Liver (tissue), 9 donors: ENCODE data around the gene AGTPBP1. TPM values are rescaled to one million over a fixed set of nuclear protein-coding genes. Genes with fewer than 3 reads are reported as not detected.

Experiments
- DNase-seq: peaks from one replicate; pipeline ENCODE4 v3.0.0-alpha.2; 2017; ENCODE audit warnings: low spot score
- H3K27ac ChIP-seq, 2 donors: one replicate each; pipeline ENCODE4 v1.7.0; 2013; ENCODE audit warnings: inconsistent platforms in 2 of 2, low read length in 2 of 2, control low read depth in 1 of 2, low read depth in 1 of 2, mild to moderate bottlenecking in 1 of 2
- H3K27me3 ChIP-seq, 4 donors: one replicate each; pipeline versions ENCODE4 v1.6.1 to v1.7.0; 2013; ENCODE audit warnings: low read length in 3 of 4, inconsistent platforms in 1 of 4, mild to moderate bottlenecking in 1 of 4, moderate library complexity in 1 of 4; ENCODE audit not compliant: control insufficient read depth in 4 of 4, insufficient read depth in 4 of 4
- H3K36me3 ChIP-seq, 4 donors: one replicate each; pipeline versions ENCODE4 v1.6.1 to v1.7.0; 2013; ENCODE audit warnings: low read length in 3 of 4, mild to moderate bottlenecking in 3 of 4, low read depth in 1 of 4, moderate library complexity in 1 of 4; ENCODE audit not compliant: control insufficient read depth in 4 of 4, insufficient read depth in 3 of 4
- H3K4me1 ChIP-seq, 4 donors: one replicate each; pipeline versions ENCODE4 v1.6.1 to v1.7.0; 2013; ENCODE audit warnings: low read length in 3 of 4, mild to moderate bottlenecking in 3 of 4, moderate library complexity in 1 of 4; ENCODE audit not compliant: control insufficient read depth in 4 of 4, insufficient read depth in 4 of 4
- H3K4me3 ChIP-seq, 3 donors: one replicate each; pipeline versions ENCODE4 v1.6.1 to v1.7.0; 2013; ENCODE audit warnings: low read length in 3 of 3, control low read depth in 1 of 3, low read depth in 1 of 3, mild to moderate bottlenecking in 1 of 3
- H3K9ac ChIP-seq, 2 donors: one replicate each; pipeline ENCODE4 v1.7.0; 2013; ENCODE audit warnings: low read length in 2 of 2, mild to moderate bottlenecking in 2 of 2, moderate library complexity in 2 of 2, control low read depth in 1 of 2, low read depth in 1 of 2
- H3K9me3 ChIP-seq, 4 donors: one replicate each; pipeline versions ENCODE4 v1.6.1 to v1.7.0; 2013; ENCODE audit warnings: low read length in 3 of 4; ENCODE audit not compliant: control insufficient read depth in 4 of 4
- EGR1 ChIP-seq, 2 donors: IDR thresholded peaks; 2 replicates each; pipeline ENCODE4 v1.6.1; 2016 to 2018; ENCODE audit warnings: antibody characterized with exemption in 2 of 2, low read depth in 2 of 2
- FOXA1 ChIP-seq: IDR thresholded peaks from 2 replicates; pipeline ENCODE4 v1.6.1; 2016; ENCODE audit warnings: antibody characterized with exemption
- GABPA ChIP-seq, 2 donors: IDR thresholded peaks in 1 of 2; conservative IDR thresholded peaks in 1 of 2; 2 replicates each; pipeline ENCODE4 v1.6.1; 2016; ENCODE audit warnings: antibody characterized with exemption in 2 of 2, mild to moderate bottlenecking in 1 of 2, moderate library complexity in 1 of 2
- JUND ChIP-seq, 2 donors: IDR thresholded peaks; 2 replicates each; pipeline ENCODE4 v1.6.1; 2016; ENCODE audit warnings: antibody characterized with exemption in 2 of 2
- NR2F2 ChIP-seq: IDR thresholded peaks from 2 replicates; pipeline ENCODE4 v1.6.1; 2016; ENCODE audit warnings: antibody characterized with exemption
- RAD21 ChIP-seq, 2 donors: IDR thresholded peaks; 2 replicates each; pipeline ENCODE4 v1.6.1; 2016; ENCODE audit warnings: antibody characterized with exemption in 2 of 2, mild to moderate bottlenecking in 2 of 2
- SP1 ChIP-seq: IDR thresholded peaks from 2 replicates; pipeline ENCODE4 v1.6.1; 2018; ENCODE audit warnings: antibody characterized with exemption, mild to moderate bottlenecking
- TAF1 ChIP-seq: conservative IDR thresholded peaks from 2 replicates; pipeline ENCODE4 v1.6.1; 2016; ENCODE audit warnings: antibody characterized with exemption, mild to moderate bottlenecking
- YY1 ChIP-seq: IDR thresholded peaks from 2 replicates; pipeline ENCODE4 v1.6.1; 2016; ENCODE audit warnings: antibody characterized with exemption, mild to moderate bottlenecking
- WGBS: extraction: QIAGEN DNeasy Blood & Tissue Kit; methylation state at CpG from one replicate; pipeline ENCODE4 v1.1.7; 2013; 5-methylcytosine and 5-hydroxymethylcytosine counted together
- polyA plus RNA-seq, 2 donors: library from polyadenylated mRNA; stranded (reverse) in 1 of 2; unstranded in 1 of 2; fragments of 200-250 nt in 1 of 2; fragments of >200 nt in 1 of 2; fragmentation: Nextera tagmentation in 1 of 2; extraction: Ambion mirVana in 1 of 2; gene quantifications; one replicate each; pipeline versions ENCODE4 v1.2.1 to v1.2.3, GENCODE V29; 2013 to 2015
- total RNA-seq, 2 donors: library from RNA; depleted of rRNA; stranded (reverse); fragments of >200 nt; gene quantifications; one replicate each; pipeline ENCODE4 v1.2.3, GENCODE V29; 2014
- TF ChIP-seq, protein P1 (sequence below): IDR thresholded peaks from 2 replicates; pipeline ENCODE4 v1.6.1; 2016; ENCODE audit warnings: antibody characterized with exemption, mild to moderate bottlenecking
- TF ChIP-seq, protein P2 (sequence below): IDR thresholded peaks from 2 replicates; pipeline ENCODE4 v1.6.1; 2016; ENCODE audit warnings: antibody characterized with exemption
- TF ChIP-seq, protein P3 (sequence below): IDR thresholded peaks from 2 replicates; pipeline ENCODE4 v1.6.1; 2016; ENCODE audit warnings: antibody characterized with exemption
- TF ChIP-seq, protein P4 (sequence below): IDR thresholded peaks from 2 replicates; pipeline ENCODE4 v1.6.1; 2016; ENCODE audit warnings: antibody characterized with exemption
- TF ChIP-seq, protein P5 (sequence below): fragments of 150-350 bp; IDR thresholded peaks from 2 replicates; pipeline ENCODE4 v1.5.1; 2017; ENCODE audit warnings: improper control_type of control experiment, low read depth, low read length; ENCODE audit not compliant: missing input control
- donor health status: healthy.
- donor health status: healthy.
- donor health status: healthy.
- donor health status: healthy.
- donor health status: healthy.

Gene AGTPBP1
- total and polyA plus RNA-seq, 4 donors = 2.1 to 14.4 (median 5.7) TPM

DNA sequence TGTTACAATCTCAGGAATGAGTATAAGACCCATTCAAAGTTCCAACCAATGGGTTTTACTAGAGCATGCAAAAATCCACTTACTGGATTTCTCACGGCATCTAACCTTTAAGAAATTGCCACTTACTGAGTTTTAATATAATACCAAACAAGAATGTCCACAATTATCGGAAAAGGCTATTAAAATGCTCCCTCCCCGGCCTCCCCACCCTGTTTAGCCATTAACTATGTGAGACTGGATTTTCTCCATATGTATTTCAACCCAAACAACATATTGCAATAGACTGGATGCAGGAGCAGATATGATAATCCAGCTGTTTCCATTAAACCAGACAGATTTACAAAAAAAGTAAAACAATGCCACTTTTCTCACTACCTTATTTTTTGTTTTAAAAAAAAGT is 4.1 kb downstream of the AGTPBP1 start:
- Histone ChIP-seq H3K27me3 (no peaks in the 10 kb centered on the region), H3K4me3 (no peak overlapping the region), H3K9ac (no peak overlapping the region), H3K36me3 (no peaks in the 10 kb centered on the region), H3K27ac (no peak overlapping the region), H3K4me1 (peaks cover 3 to 14% (median 4%) of the 10 kb centered on the region in 4 donors), H3K9me3 (no peaks in the 10 kb centered on the region)
- 97% methylated on average over 3 of the region's 3 CpGs for WGBS
- DNase-seq = no peak
- no peak for TF ChIP-seq YY1
- no peak for TF ChIP-seq EGR1 (IDR thresholded peaks at IDR 0.05; ENCODE audit: low read depth in 2 of 2)
- TF ChIP-seq FOXA1 = no peak
- TF ChIP-seq JUND (IDR thresholded peaks at IDR 0.05) = no peak
- TF ChIP-seq, protein P1, sequence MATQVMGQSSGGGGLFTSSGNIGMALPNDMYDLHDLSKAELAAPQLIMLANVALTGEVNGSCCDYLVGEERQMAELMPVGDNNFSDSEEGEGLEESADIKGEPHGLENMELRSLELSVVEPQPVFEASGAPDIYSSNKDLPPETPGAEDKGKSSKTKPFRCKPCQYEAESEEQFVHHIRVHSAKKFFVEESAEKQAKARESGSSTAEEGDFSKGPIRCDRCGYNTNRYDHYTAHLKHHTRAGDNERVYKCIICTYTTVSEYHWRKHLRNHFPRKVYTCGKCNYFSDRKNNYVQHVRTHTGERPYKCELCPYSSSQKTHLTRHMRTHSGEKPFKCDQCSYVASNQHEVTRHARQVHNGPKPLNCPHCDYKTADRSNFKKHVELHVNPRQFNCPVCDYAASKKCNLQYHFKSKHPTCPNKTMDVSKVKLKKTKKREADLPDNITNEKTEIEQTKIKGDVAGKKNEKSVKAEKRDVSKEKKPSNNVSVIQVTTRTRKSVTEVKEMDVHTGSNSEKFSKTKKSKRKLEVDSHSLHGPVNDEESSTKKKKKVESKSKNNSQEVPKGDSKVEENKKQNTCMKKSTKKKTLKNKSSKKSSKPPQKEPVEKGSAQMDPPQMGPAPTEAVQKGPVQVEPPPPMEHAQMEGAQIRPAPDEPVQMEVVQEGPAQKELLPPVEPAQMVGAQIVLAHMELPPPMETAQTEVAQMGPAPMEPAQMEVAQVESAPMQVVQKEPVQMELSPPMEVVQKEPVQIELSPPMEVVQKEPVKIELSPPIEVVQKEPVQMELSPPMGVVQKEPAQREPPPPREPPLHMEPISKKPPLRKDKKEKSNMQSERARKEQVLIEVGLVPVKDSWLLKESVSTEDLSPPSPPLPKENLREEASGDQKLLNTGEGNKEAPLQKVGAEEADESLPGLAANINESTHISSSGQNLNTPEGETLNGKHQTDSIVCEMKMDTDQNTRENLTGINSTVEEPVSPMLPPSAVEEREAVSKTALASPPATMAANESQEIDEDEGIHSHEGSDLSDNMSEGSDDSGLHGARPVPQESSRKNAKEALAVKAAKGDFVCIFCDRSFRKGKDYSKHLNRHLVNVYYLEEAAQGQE = no peak
- TF ChIP-seq, protein P2, sequence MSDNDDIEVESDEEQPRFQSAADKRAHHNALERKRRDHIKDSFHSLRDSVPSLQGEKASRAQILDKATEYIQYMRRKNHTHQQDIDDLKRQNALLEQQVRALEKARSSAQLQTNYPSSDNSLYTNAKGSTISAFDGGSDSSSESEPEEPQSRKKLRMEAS = no peak
- TF ChIP-seq NR2F2 = no peak
- TF ChIP-seq, protein P3, sequence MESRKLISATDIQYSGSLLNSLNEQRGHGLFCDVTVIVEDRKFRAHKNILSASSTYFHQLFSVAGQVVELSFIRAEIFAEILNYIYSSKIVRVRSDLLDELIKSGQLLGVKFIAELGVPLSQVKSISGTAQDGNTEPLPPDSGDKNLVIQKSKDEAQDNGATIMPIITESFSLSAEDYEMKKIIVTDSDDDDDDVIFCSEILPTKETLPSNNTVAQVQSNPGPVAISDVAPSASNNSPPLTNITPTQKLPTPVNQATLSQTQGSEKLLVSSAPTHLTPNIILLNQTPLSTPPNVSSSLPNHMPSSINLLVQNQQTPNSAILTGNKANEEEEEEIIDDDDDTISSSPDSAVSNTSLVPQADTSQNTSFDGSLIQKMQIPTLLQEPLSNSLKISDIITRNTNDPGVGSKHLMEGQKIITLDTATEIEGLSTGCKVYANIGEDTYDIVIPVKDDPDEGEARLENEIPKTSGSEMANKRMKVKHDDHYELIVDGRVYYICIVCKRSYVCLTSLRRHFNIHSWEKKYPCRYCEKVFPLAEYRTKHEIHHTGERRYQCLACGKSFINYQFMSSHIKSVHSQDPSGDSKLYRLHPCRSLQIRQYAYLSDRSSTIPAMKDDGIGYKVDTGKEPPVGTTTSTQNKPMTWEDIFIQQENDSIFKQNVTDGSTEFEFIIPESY = no peak
- no peak for TF ChIP-seq GABPA (IDR thresholded peaks at IDR 0.05 in 1 of 2, conservative IDR thresholded peaks at IDR 0.05 in 1 of 2)
- TF ChIP-seq, protein P4, sequence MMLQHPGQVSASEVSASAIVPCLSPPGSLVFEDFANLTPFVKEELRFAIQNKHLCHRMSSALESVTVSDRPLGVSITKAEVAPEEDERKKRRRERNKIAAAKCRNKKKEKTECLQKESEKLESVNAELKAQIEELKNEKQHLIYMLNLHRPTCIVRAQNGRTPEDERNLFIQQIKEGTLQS = no peak
- no peak for TF ChIP-seq SP1
- no peak for TF ChIP-seq RAD21 (IDR thresholded peaks at IDR 0.05)

DNA sequence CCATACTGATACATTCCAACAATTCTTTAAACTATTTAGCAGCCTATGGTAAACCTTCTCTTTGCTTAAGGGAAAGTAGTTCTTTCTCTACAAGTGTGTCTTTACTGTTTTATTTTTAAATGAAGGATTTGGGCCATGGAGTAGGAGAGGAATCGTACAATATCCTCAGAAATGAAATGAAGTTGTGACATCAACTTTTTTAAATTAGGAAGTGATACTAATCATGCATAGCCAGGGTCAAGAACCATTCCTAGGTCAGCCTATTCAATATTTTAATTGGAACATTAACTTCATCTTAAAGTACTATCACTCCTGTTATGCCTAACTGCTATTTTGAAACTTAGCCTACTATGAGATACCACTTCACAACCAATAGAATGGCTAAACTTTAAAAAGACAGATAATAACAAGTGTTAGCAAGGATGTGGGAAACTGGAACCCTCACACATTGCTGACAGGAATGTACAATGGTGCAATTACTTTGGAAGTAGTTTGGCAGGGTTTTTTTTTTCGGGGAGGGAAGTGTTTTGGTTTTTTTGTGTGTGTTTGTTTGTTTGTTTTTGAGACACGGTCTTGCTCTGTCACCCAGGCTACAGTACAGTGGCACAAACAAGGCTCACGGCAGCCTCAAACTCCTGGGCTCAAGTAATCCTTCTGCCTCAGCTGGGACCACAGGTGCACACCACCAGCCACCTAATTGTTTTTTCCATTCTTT is 10.7 kb downstream of the AGTPBP1 start:
- no peak for DNase-seq
- Histone ChIP-seq H3K27ac (no peak overlapping the region), H3K4me3 (no peak overlapping the region), H3K27me3 (no peaks in the 10 kb centered on the region), H3K9me3 (no peaks in the 10 kb centered on the region), H3K4me1 (peaks cover 0 to 3% (median 0%) of the 10 kb centered on the region in 4 donors), H3K36me3 (no peaks in the 10 kb centered on the region), H3K9ac (no peak overlapping the region)
- no peak for TF ChIP-seq TAF1
- no peak for TF ChIP-seq JUND (IDR thresholded peaks at IDR 0.05)
- no peak for TF ChIP-seq EGR1 (IDR thresholded peaks at IDR 0.05; ENCODE audit: low read depth in 2 of 2)
- no peak for TF ChIP-seq FOXA1
- TF ChIP-seq RAD21 (IDR thresholded peaks at IDR 0.05) = no peak
- TF ChIP-seq, protein P3 = no peak
- TF ChIP-seq GABPA (IDR thresholded peaks at IDR 0.05 in 1 of 2, conservative IDR thresholded peaks at IDR 0.05 in 1 of 2) = no peak
- TF ChIP-seq, protein P5, sequence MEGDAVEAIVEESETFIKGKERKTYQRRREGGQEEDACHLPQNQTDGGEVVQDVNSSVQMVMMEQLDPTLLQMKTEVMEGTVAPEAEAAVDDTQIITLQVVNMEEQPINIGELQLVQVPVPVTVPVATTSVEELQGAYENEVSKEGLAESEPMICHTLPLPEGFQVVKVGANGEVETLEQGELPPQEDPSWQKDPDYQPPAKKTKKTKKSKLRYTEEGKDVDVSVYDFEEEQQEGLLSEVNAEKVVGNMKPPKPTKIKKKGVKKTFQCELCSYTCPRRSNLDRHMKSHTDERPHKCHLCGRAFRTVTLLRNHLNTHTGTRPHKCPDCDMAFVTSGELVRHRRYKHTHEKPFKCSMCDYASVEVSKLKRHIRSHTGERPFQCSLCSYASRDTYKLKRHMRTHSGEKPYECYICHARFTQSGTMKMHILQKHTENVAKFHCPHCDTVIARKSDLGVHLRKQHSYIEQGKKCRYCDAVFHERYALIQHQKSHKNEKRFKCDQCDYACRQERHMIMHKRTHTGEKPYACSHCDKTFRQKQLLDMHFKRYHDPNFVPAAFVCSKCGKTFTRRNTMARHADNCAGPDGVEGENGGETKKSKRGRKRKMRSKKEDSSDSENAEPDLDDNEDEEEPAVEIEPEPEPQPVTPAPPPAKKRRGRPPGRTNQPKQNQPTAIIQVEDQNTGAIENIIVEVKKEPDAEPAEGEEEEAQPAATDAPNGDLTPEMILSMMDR = no peak
- TF ChIP-seq YY1 = no peak
- TF ChIP-seq, protein P1 = no peak
- no peak for TF ChIP-seq SP1
- 86% methylated on average over 4 of the region's 4 CpGs for WGBS
